Smooth muscle cell (in vitro differentiated cells): ENCODE measurements around the gene EIF4A3. TPM values are rescaled to one million over a fixed set of nuclear protein-coding genes. Genes with fewer than 3 reads are reported as not detected.

Experiments used
- DNase-seq: peaks from one replicate; lab custom pipeline; 2025; ENCODE audit not compliant: unreplicated experiment; lab: John Stamatoyannopoulos, UW
- H2AFZ ChIP-seq: fragments of 200-600 bp; sonication (generic); 2 replicates; pipeline ENCODE4 v1.6.0; 2016; ENCODE audit warnings: antibody characterized with exemption, low read depth, mild to moderate bottlenecking
- H3F3A ChIP-seq: fragments of 200-600 bp; sonication (generic); 2 replicates; pipeline ENCODE4 v1.6.0; 2017; ENCODE audit warnings: antibody characterized with exemption, low read depth
- H3K27ac ChIP-seq: fragments of 200-600 bp; sonication (generic); 2 replicates; pipeline ENCODE4 v1.5.1; 2016; ENCODE audit warnings: low read depth, mild to moderate bottlenecking
- H3K27me3 ChIP-seq: fragments of 200-600 bp; sonication (generic); 2 replicates; pipeline ENCODE4 v1.6.1; 2016; ENCODE audit warnings: low read depth, mild to moderate bottlenecking
- H3K36me3 ChIP-seq: fragments of 200-600 bp; sonication (generic); 2 replicates; pipeline ENCODE4 v1.5.1; 2016; ENCODE audit warnings: low read depth
- H3K4me1 ChIP-seq: fragments of 200-600 bp; sonication (generic); 2 replicates; pipeline ENCODE4 v1.5.1; 2016; ENCODE audit warnings: low read depth
- H3K4me2 ChIP-seq: fragments of 200-600 bp; sonication (generic); 2 replicates; pipeline ENCODE4 v1.6.0; 2016; ENCODE audit warnings: mild to moderate bottlenecking
- H3K4me3 ChIP-seq: fragments of 200-600 bp; sonication (generic); 2 replicates; pipeline ENCODE4 v1.5.1; 2016; ENCODE audit warnings: mild to moderate bottlenecking
- H3K79me2 ChIP-seq: fragments of 200-600 bp; sonication (generic); 2 replicates; pipeline ENCODE4 v1.6.0; 2016; ENCODE audit warnings: low read depth, mild to moderate bottlenecking
- H3K9ac ChIP-seq: fragments of 200-600 bp; sonication (generic); 2 replicates; pipeline ENCODE4 v1.6.0; 2016; ENCODE audit warnings: low read depth
- H3K9me3 ChIP-seq: fragments of 200-600 bp; sonication (generic); replicated peaks from 2 replicates; pipeline ENCODE4 v1.5.1; 2016; ENCODE audit warnings: low read depth
- H4K20me1 ChIP-seq: fragments of 200-600 bp; sonication (generic); 2 replicates; pipeline ENCODE4 v1.6.0; 2016; ENCODE audit warnings: low read depth
- CTCF ChIP-seq: fragments of 200-600 bp; sonication (generic); IDR thresholded peaks from 2 replicates; pipeline ENCODE4 v1.5.1; 2017; ENCODE audit warnings: borderline replicate concordance, mild to moderate bottlenecking, antibody characterized with exemption; ENCODE audit not compliant: insufficient read depth, poor library complexity, severe bottlenecking
- WGBS: methylation state at CpG from one replicate; pipeline ENCODE4 v1.1.7; 2016; ENCODE audit warnings: low lambda C conversion rate; 5-methylcytosine and 5-hydroxymethylcytosine counted together
- polyA plus RNA-seq: library from polyadenylated mRNA; unstranded; fragments of >200 nt; fragmentation: Nextera tagmentation; extraction: Ambion mirVana; gene quantifications from 2 replicates; pipeline ENCODE4 v1.2.1, GENCODE V29; 2016
- total RNA-seq: library from RNA; depleted of rRNA; stranded (reverse); fragments of >200 nt; gene quantifications from 2 replicates; pipeline ENCODE4 v1.2.3, GENCODE V29; 2014

EIF4A3 gene
- total and polyA plus RNA-seq, 2 experiments from 2014 or later = 86.1 to 109 TPM

GRCh38 chr17:80132906-80133625 is 13.9 kb downstream of the EIF4A3 start:
- Histone ChIP-seq H4K20me1 (no peaks in the 10 kb centered on the region), H3K4me3 (no peak overlapping the region), H3K9me3 (no peaks in the 10 kb centered on the region), H2AFZ (no peak overlapping the region), H3K79me2 (no peaks in the 10 kb centered on the region), H3K4me1 (no peaks in the 10 kb centered on the region), H3K27ac (no peak overlapping the region), H3K36me3 (peaks cover 21% of the 10 kb centered on the region), H3K27me3 (no peaks in the 10 kb centered on the region), H3F3A (no peaks in the 10 kb centered on the region), H3K9ac (no peak overlapping the region), H3K4me2 (no peak overlapping the region)
- DNase-seq = no peak
- no peak for TF ChIP-seq CTCF
- 93% methylated on average over 5 of the region's 5 CpGs for WGBS

- H3K4me2 ChIP-seq = no peak overlapping the region
- 98% methylated on average over 3 of the region's 3 CpGs for WGBS
- no peaks in the 10 kb centered on the region for H3K9me3 ChIP-seq
- H3K4me3 ChIP-seq = no peak overlapping the region
- H2AFZ ChIP-seq = no peak overlapping the region
- H3F3A ChIP-seq = no peaks in the 10 kb centered on the region
- no peaks in the 10 kb centered on the region for H3K4me1 ChIP-seq
- H3K27ac ChIP-seq = no peak overlapping the region
- no peak for DNase-seq
- no peak for TF ChIP-seq CTCF
- H3K27me3 ChIP-seq = no peaks in the 10 kb centered on the region
- no peaks in the 10 kb centered on the region for H4K20me1 ChIP-seq
- H3K79me2 ChIP-seq = no peaks in the 10 kb centered on the region
- H3K9ac ChIP-seq = no peak overlapping the region
- peaks cover 13% of the 10 kb centered on the region for H3K36me3 ChIP-seq
Measured at GRCh38 chr17:80130992-80131391, 15.9 kb downstream of the EIF4A3 start.

GRCh38 chr17:80129006-80129565 is 17.8 kb downstream of the EIF4A3 start:
- no peaks in the 10 kb centered on the region for H3K9me3 ChIP-seq
- no peak for TF ChIP-seq CTCF
- H3K36me3 ChIP-seq = no peaks in the 10 kb centered on the region
- H3K27me3 ChIP-seq = no peaks in the 10 kb centered on the region
- H3K4me3 ChIP-seq = no peak overlapping the region
- H3K9ac ChIP-seq = no peak overlapping the region
- 44% methylated on average over 4 of the region's 4 CpGs for WGBS
- DNase-seq = no peak
- H3K4me2 ChIP-seq = no peak overlapping the region
- H3F3A ChIP-seq = no peaks in the 10 kb centered on the region
- no peaks in the 10 kb centered on the region for H4K20me1 ChIP-seq
- no peak overlapping the region for H2AFZ ChIP-seq
- H3K79me2 ChIP-seq = no peaks in the 10 kb centered on the region
- no peak overlapping the region for H3K27ac ChIP-seq
- H3K4me1 ChIP-seq = peaks cover 7% of the 10 kb centered on the region

- Histone ChIP-seq H3K4me3 (no peak overlapping the region), H3F3A (no peaks in the 10 kb centered on the region), H3K4me2 (no peak overlapping the region), H3K9ac (no peak overlapping the region), H2AFZ (no peak overlapping the region), H4K20me1 (no peaks in the 10 kb centered on the region), H3K9me3 (no peaks in the 10 kb centered on the region), H3K27me3 (no peaks in the 10 kb centered on the region), H3K4me1 (peaks cover 11% of the 10 kb centered on the region), H3K36me3 (no peaks in the 10 kb centered on the region), H3K79me2 (no peaks in the 10 kb centered on the region), H3K27ac (no peak overlapping the region)
- WGBS = 90% methylated on average over 3 of the region's 3 CpGs
- no peak for DNase-seq
- TF ChIP-seq CTCF = no peak
Measured at GRCh38 chr17:80126449-80126715, 20.5 kb downstream of the EIF4A3 start.
